Lower leg skin (tissue), 3 donors: ENCODE measurements around the gene ETFA.

Experiments
- POLR2A ChIP-seq, 2 donors: fragments of 450-650 bp; IDR thresholded peaks; one replicate each; pipeline ENCODE4 v1.6.1; 2016 to 2017; ENCODE audit warnings: antibody characterized with exemption in 2 of 2, mild to moderate bottlenecking in 1 of 2, moderate library complexity in 1 of 2
- TF ChIP-seq, protein P1 (sequence below), 3 donors: fragments of 450-650 bp; IDR thresholded peaks; one replicate each; pipeline ENCODE4 v1.5.1; 2016; ENCODE audit warnings: antibody characterized with exemption in 3 of 3, mild to moderate bottlenecking in 3 of 3, moderate library complexity in 2 of 3

DNA sequence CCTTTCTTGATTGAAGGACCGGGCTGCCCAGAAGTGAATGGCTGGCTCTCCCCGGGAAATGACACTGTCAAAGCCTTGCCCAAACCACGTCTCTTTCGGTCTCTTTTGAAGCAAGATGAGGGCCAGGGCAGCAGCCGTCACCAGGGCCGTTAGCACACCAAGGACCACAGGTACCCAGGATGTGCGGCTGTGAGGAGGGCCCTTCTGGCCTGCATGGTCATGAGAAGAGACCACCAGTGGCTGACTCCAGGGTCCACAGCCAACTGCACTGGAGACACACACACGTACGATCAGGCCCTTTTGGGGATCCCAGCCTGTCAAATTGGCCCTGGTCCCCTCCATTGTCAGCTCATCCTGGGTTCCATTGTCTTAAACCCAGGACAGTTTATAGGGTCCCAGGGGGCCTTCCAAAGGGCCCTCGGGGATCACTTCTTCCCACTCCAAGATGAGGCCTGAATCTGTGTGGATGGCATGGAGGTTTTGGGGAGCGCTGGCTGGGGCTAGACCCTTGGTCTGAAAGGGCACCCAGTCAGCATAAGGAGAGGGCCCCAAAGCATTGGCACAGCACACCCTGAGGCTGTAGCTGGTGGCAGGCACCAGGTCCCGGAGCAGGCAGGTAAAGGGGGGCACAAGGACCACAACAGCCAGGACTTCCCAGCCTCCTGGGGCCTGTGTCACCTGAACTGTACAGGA, 50.9 kb downstream of the ETFA start:
- TF ChIP-seq, protein P1, sequence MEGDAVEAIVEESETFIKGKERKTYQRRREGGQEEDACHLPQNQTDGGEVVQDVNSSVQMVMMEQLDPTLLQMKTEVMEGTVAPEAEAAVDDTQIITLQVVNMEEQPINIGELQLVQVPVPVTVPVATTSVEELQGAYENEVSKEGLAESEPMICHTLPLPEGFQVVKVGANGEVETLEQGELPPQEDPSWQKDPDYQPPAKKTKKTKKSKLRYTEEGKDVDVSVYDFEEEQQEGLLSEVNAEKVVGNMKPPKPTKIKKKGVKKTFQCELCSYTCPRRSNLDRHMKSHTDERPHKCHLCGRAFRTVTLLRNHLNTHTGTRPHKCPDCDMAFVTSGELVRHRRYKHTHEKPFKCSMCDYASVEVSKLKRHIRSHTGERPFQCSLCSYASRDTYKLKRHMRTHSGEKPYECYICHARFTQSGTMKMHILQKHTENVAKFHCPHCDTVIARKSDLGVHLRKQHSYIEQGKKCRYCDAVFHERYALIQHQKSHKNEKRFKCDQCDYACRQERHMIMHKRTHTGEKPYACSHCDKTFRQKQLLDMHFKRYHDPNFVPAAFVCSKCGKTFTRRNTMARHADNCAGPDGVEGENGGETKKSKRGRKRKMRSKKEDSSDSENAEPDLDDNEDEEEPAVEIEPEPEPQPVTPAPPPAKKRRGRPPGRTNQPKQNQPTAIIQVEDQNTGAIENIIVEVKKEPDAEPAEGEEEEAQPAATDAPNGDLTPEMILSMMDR (IDR thresholded peaks at IDR 0.05): no peak
- no peak for TF ChIP-seq POLR2A (IDR thresholded peaks at IDR 0.05)
